Trophoblast cell (in vitro differentiated cells and primary cell): Measurements from ENCODE around the gene MIB2.

Experiments
- DNase-seq, 2 donors: peaks; one replicate each; pipeline ENCODE4 v3.0.0-alpha.2; 2016
- H2AFZ ChIP-seq: 2 replicates; pipeline ENCODE4 v1.6.1; 2013; ENCODE audit warnings: low read length, moderate library complexity, mild to moderate bottlenecking; ENCODE audit not compliant: insufficient read depth, poor library complexity
- H2AK5ac ChIP-seq: 2 replicates; pipeline ENCODE4 v1.6.1; 2013; ENCODE audit warnings: mild to moderate bottlenecking, low read length
- H2BK120ac ChIP-seq: 2 replicates; pipeline ENCODE4 v1.6.1; 2013; ENCODE audit warnings: low read length, mild to moderate bottlenecking, moderate library complexity; ENCODE audit not compliant: insufficient read depth, poor library complexity
- H2BK12ac ChIP-seq: 2 replicates; pipeline ENCODE4 v1.6.1; 2013; ENCODE audit warnings: mild to moderate bottlenecking, low read length, moderate library complexity
- H2BK5ac ChIP-seq: 2 replicates; pipeline ENCODE4 v1.6.1; 2013; ENCODE audit warnings: low read length, low read depth, moderate library complexity, mild to moderate bottlenecking; ENCODE audit not compliant: poor library complexity
- H3K14ac ChIP-seq: 2 replicates; pipeline ENCODE4 v1.6.1; 2013; ENCODE audit warnings: mild to moderate bottlenecking, low read length
- H3K18ac ChIP-seq: 2 replicates; pipeline ENCODE4 v1.6.1; 2013; ENCODE audit warnings: mild to moderate bottlenecking, low read length
- H3K23ac ChIP-seq: 2 replicates; pipeline ENCODE4 v1.6.1; 2013; ENCODE audit warnings: low read length
- H3K27ac ChIP-seq: 2 replicates; pipeline ENCODE4 v1.5.1; 2013; ENCODE audit warnings: low read depth, mild to moderate bottlenecking, inconsistent platforms, low read length, moderate library complexity
- H3K27me3 ChIP-seq: 2 replicates; pipeline ENCODE4 v1.6.1; 2013; ENCODE audit warnings: inconsistent platforms, mild to moderate bottlenecking, low read length, moderate library complexity; ENCODE audit not compliant: insufficient read depth
- H3K36me3 ChIP-seq, 2 experiments: 1 replicate in 1 of 2; 2 replicates in 1 of 2; pipeline ENCODE4 v1.6.1; 2013; ENCODE audit warnings: low read length in 2 of 2, mild to moderate bottlenecking in 2 of 2, moderate library complexity in 1 of 2; ENCODE audit not compliant: insufficient read depth in 2 of 2, control insufficient read depth in 1 of 2
- H3K4ac ChIP-seq: 2 replicates; pipeline ENCODE4 v1.6.1; 2013; ENCODE audit warnings: low read depth, mild to moderate bottlenecking, low read length, moderate library complexity
- H3K4me1 ChIP-seq, 2 experiments: 1 replicate in 1 of 2; 2 replicates in 1 of 2; pipeline ENCODE4 v1.6.1; 2013; ENCODE audit warnings: low read length in 2 of 2, mild to moderate bottlenecking in 2 of 2, moderate library complexity in 1 of 2; ENCODE audit not compliant: insufficient read depth in 2 of 2, control insufficient read depth in 1 of 2
- H3K4me2 ChIP-seq: 2 replicates; pipeline ENCODE4 v1.6.1; 2013; ENCODE audit warnings: inconsistent platforms, mild to moderate bottlenecking, low read length, moderate library complexity
- H3K4me3 ChIP-seq: 2 replicates; pipeline ENCODE4 v1.5.1; 2013; ENCODE audit warnings: mild to moderate bottlenecking, low read depth, low read length, inconsistent platforms
- H3K79me1 ChIP-seq: one replicate; pipeline ENCODE4 v1.6.1; 2013; ENCODE audit warnings: low read length
- H3K79me2 ChIP-seq: 2 replicates; pipeline ENCODE4 v1.6.1; 2013; ENCODE audit warnings: low read length, mild to moderate bottlenecking; ENCODE audit not compliant: control insufficient read depth, insufficient read depth, poor library complexity
- H3K9ac ChIP-seq: 2 replicates; pipeline ENCODE4 v1.6.1; 2013; ENCODE audit warnings: mild to moderate bottlenecking, low read length
- H3K9me3 ChIP-seq: 2 replicates; pipeline ENCODE4 v1.6.1; 2013; ENCODE audit warnings: low read depth, mild to moderate bottlenecking, control low read depth, inconsistent platforms, low read length; ENCODE audit not compliant: insufficient read depth
- H4K12ac ChIP-seq: 2 replicates; pipeline ENCODE4 v1.6.1; 2013; ENCODE audit warnings: low read depth, mild to moderate bottlenecking, low read length, moderate library complexity
- H4K8ac ChIP-seq: 2 replicates; pipeline ENCODE4 v1.6.1; 2013; ENCODE audit warnings: low read depth, mild to moderate bottlenecking, low read length, moderate library complexity
- H4K91ac ChIP-seq: one replicate; pipeline ENCODE4 v1.6.1; 2013; ENCODE audit warnings: low read depth, mild to moderate bottlenecking, low read length, moderate library complexity
- WGBS: extraction: QIAGEN DNeasy Blood & Tissue Kit; methylation state at CpG from one replicate; pipeline ENCODE4 v1.1.7; 2013; ENCODE audit warnings: missing lambda C conversion rate; ENCODE audit not compliant: insufficient read length, insufficient coverage; ENCODE audit errors: extremely low coverage; 5-methylcytosine and 5-hydroxymethylcytosine counted together

Gene MIB2

DNA sequence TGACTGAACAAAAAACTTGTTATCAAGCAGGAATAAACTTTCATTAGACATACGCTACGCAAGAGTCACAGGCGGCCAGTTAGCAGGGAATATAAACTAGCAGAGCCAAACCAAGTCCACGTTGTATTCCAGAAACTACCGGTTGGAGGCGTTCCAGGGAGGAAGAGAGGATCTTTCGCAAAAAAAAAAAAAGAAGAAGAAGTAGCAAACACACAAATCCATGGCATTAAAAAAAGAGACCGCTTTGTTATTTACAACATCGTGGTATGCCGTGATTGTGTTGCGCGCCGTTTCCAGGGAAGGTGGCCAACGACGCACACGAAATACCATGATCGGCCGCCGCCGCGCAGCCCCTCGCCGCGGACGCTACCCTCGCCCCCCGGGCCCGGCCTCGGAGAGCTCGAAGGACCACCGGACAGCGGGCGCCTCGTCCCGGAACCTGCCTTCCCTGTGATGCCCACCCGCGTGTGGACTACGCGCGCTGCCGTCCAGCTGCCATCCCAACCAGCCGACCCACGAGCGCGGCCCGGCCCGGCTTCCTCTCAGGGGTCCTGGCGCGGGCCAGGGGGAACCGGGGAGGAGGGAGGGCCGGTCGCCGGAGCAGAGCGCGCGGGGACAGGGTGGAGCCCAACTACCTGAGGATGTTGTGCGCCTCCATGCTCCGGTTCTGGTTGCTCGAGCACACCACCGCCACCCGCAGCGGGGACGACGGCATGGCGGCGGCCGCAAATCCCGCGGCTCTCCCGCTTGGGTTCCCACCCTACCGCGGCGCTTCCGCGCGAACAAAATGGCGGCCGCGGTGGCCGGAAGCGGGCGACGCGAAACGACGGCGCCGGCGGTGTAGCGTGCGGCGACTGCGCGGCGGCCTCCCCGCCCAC, 41.2 kb upstream of the MIB2 start:
- Histone ChIP-seq H3K79me2 (peaks cover 23% of the 10 kb centered on the region), H3K4me3 (peak overlapping the region; percentile 100), H3K4me2 (peak overlapping the region; percentile 99), H3K4ac (peak overlapping the region; percentile 94), H2BK120ac (peak overlapping the region; percentile 67), H3K9ac (peak overlapping the region; percentile 100), H4K91ac (peak overlapping the region; percentile 97), H2AK5ac (peak overlapping the region; percentile 94), H2BK12ac (no peak overlapping the region), H3K27me3 (no peaks in the 10 kb centered on the region), H3K14ac (peak overlapping the region; percentile 99), H2BK5ac (peak overlapping the region; percentile 90), H4K8ac (peak overlapping the region; percentile 93), H3K4me1 (peaks cover 0 to 7% of the 10 kb centered on the region in 2 experiments), H3K27ac (peak overlapping the region; percentile 98), H3K9me3 (peaks cover 3% of the 10 kb centered on the region), H3K18ac (peak overlapping the region; percentile 98), H3K23ac (no peak overlapping the region), H3K79me1 (peaks cover 13% of the 10 kb centered on the region), H4K12ac (peak overlapping the region; percentile 92), H2AFZ (peak overlapping the region; percentile 97), H3K36me3 (peaks cover 7 to 10% of the 10 kb centered on the region in 2 experiments)
- peak; percentile 63 to 80 for DNase-seq
- WGBS = no CpG with 5 or more reads among the region's 96 CpGs

DNA sequence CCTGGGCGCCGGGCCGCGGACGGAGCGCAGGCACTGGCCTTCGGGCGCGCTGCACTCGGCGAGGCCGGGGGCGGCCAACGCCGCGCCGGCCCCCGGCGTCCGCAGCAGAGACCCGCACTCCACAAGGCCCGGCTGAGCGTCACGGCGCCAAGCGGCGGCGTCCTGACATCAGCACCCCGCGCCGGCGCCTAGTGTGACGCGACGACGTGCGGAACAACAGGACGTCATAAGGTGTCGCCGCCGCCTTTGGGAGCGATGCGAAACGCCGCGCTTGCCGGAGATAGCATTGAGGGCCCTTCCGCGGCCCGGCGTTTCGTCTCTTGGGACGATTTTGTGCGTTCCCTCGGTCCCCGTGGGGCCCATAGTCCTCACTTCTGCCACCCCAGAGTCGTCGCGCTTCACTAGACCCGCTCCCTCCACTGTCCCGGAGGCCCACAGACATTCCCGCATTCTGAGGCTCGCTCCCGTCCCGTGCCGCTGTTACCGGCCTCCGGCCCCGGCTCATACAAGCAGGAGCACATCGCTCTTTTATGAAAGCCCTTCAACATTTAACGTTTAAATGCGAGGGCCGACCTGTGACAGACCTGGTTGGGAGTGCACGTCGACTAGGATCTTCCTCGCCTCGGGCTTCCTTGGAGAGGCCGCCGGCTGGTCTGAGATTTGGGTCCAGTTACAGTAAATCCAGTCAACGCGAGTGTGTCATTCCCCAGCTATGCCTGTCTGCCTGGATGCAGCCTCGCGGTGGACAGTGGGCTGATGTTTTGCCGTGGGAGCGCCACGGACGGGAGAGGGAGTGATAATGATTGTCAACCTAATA, 40.4 kb upstream of the MIB2 start, which contains the start of gene SSU72:
Gene SSU72, minus strand, starts transcription at position 143 of the 817 bp plus-strand sequence. CDS start 306 bp downstream, outside the sequence.
- peak within 1 kb of the TSS; percentile 97 for H4K91ac ChIP-seq
- H3K9ac ChIP-seq = peak within 1 kb of the TSS; percentile 100
- H4K8ac ChIP-seq = peak within 1 kb of the TSS; percentile 93
- no CpG with 5 or more reads among the region's 87 CpGs for WGBS
- H3K23ac ChIP-seq = peak within 1 kb of the TSS; percentile 54
- peak within 1 kb of the TSS; percentile 100 for H3K4me3 ChIP-seq
- H2BK120ac ChIP-seq = peak within 1 kb of the TSS; percentile 67
- H2BK12ac ChIP-seq = no peak within 1 kb of the TSS
- peaks cover 3% of the 10 kb centered on the region for H3K9me3 ChIP-seq
- peak within 1 kb of the TSS; percentile 94 for H3K4ac ChIP-seq
- H2AFZ ChIP-seq = peak within 1 kb of the TSS; percentile 97
- peak within 1 kb of the TSS; percentile 92 for H4K12ac ChIP-seq
- peaks cover 23% of the 10 kb centered on the region for H3K79me2 ChIP-seq
- peaks cover 13% of the 10 kb centered on the region for H3K79me1 ChIP-seq
- H2AK5ac ChIP-seq = peak within 1 kb of the TSS; percentile 94
- H3K14ac ChIP-seq = peak within 1 kb of the TSS; percentile 99
- peak; percentile 92 to 97 for DNase-seq
- peak within 1 kb of the TSS; percentile 99 for H3K4me2 ChIP-seq
- H3K4me1 ChIP-seq = peaks cover 0 to 7% of the 10 kb centered on the region in 2 experiments
- H3K36me3 ChIP-seq = peaks cover 6 to 7% of the 10 kb centered on the region in 2 experiments
- no peaks in the 10 kb centered on the region for H3K27me3 ChIP-seq
- H3K18ac ChIP-seq = peak within 1 kb of the TSS; percentile 98
- peak within 1 kb of the TSS; percentile 98 for H3K27ac ChIP-seq
- H2BK5ac ChIP-seq = peak within 1 kb of the TSS; percentile 90

DNA sequence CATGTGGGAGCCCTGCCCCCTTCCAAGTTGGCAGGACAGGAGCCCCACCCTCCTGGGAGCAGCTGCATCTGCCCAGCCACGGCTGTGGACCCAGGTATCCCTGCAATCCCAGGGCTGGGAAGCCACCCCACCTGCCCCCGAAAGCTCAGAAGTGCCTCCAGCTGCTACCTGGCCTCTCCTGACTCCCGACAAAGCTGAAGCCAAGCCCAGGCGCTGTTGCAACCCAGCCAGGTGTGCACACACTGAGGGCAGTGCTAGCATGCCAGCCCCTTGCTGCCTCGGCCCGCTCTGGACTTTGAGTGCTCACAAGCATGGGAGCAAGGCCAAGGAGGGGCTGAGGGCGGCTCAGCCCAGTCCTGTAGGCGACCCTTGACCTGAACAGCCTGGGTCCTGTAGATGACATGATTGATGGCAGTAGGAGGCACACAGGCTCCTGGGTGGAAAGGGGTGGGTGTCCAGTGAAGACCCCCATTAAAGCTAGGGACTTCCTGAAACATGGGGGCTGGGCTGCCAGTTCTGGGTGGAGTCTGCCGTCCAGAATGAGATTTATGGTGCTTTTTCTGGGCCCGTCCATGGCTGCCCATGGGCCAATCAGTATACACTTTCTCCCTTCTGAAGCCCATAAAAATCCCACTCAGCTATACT, 37.8 kb upstream of the MIB2 start:
- Histone ChIP-seq H4K12ac (no peak overlapping the region), H3K4me3 (peak overlapping the region; percentile 25), H3K18ac (no peak overlapping the region), H3K14ac (no peak overlapping the region), H3K4ac (no peak overlapping the region), H3K79me2 (peaks cover 16% of the 10 kb centered on the region), H3K27me3 (no peaks in the 10 kb centered on the region), H3K79me1 (peaks cover 13% of the 10 kb centered on the region), H3K4me2 (no peak overlapping the region), H2AK5ac (no peak overlapping the region), H2AFZ (no peak overlapping the region), H3K4me1 (peaks cover 0 to 7% of the 10 kb centered on the region in 2 experiments), H3K9me3 (peaks cover 3% of the 10 kb centered on the region), H3K36me3 (no peaks in the 10 kb centered on the region), H2BK5ac (no peak overlapping the region), H4K8ac (no peak overlapping the region), H2BK12ac (no peak overlapping the region), H3K27ac (no peak overlapping the region), H2BK120ac (no peak overlapping the region), H4K91ac (no peak overlapping the region), H3K23ac (no peak overlapping the region), H3K9ac (no peak overlapping the region)
- no peak for DNase-seq
- WGBS = no CpG with 5 or more reads among the region's 10 CpGs

DNA sequence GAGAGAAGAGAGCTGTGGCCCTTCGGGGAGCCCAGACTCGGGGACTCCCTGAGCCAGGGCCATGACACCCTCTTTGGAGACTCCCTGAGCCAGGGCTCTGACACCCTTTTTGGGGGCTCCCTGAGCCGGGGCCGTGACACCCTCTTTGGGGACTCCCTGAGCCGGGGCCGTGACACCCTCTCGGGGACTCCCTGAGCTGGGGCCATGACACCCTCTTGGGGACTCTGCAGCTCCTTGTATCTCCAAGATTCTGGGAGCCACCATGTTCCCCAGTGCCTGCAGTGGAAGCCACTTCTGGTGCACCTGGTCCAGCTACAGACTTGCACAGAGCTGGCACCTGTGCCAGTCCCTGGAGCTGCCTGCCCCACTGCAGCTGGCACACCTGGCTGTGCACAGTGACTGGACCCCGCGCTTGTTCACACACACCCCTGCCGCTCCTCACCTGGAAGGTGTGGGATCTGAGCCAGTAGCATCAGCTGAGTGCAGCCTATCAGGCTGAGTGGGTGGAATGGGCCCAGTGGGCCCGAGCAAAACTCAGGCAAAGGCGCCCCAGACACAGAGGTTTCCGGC, 36.8 kb upstream of the MIB2 start:
- H3K4me1 ChIP-seq = peaks cover 0 to 5% of the 10 kb centered on the region in 2 experiments
- H3K14ac ChIP-seq = no peak overlapping the region
- no peak overlapping the region for H2BK12ac ChIP-seq
- no peak overlapping the region for H2AK5ac ChIP-seq
- no peak overlapping the region for H3K18ac ChIP-seq
- no peak overlapping the region for H2BK5ac ChIP-seq
- no peak overlapping the region for H4K12ac ChIP-seq
- H3K9ac ChIP-seq = no peak overlapping the region
- no peak overlapping the region for H2BK120ac ChIP-seq
- H3K4ac ChIP-seq = no peak overlapping the region
- H3K4me3 ChIP-seq = no peak overlapping the region
- H3K23ac ChIP-seq = no peak overlapping the region
- no peak for DNase-seq
- no CpG with 5 or more reads among the region's 13 CpGs for WGBS
- no peak overlapping the region for H3K27ac ChIP-seq
- H3K79me2 ChIP-seq = peaks cover 8% of the 10 kb centered on the region
- H3K79me1 ChIP-seq = peaks cover 13% of the 10 kb centered on the region
- H4K91ac ChIP-seq = no peak overlapping the region
- no peak overlapping the region for H3K4me2 ChIP-seq
- no peak overlapping the region for H4K8ac ChIP-seq
- H3K27me3 ChIP-seq = no peaks in the 10 kb centered on the region
- H2AFZ ChIP-seq = no peak overlapping the region
- no peaks in the 10 kb centered on the region for H3K36me3 ChIP-seq
- peaks cover 3% of the 10 kb centered on the region for H3K9me3 ChIP-seq
